Retina (tissue), 1 donor: Measurements from ENCODE around the gene STX18.
"Not testable (repeated sequence)": the region's sequence is repeated elsewhere in the genome, so short reads cannot be mapped to it uniquely, and the experiment has no call there.

Experiments used
- DNase-seq: peaks from one replicate; pipeline ENCODE4 v3.0.0-alpha.2; 2016

The STX18 gene

DNA sequence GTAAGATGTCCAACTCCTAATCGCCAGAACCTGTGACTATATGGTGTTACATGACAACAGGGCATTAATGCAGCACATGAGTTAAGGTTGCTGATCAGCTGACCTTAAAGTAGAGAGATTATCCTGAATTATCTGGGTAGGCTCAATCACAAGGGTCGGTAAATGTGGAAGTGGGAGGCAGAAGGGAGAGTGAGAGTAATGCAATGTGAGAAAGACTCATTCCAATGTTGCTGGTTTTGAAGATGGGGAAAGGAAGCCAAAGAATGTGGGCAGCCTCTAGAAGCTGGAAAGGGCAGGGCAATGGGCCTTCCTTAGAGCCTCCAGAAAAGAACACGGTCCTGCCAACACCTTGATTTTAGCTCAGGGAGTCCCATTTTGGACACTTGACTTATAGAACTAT, 67.4 kb downstream of the STX18 start:
- no peak for DNase-seq

DNA sequence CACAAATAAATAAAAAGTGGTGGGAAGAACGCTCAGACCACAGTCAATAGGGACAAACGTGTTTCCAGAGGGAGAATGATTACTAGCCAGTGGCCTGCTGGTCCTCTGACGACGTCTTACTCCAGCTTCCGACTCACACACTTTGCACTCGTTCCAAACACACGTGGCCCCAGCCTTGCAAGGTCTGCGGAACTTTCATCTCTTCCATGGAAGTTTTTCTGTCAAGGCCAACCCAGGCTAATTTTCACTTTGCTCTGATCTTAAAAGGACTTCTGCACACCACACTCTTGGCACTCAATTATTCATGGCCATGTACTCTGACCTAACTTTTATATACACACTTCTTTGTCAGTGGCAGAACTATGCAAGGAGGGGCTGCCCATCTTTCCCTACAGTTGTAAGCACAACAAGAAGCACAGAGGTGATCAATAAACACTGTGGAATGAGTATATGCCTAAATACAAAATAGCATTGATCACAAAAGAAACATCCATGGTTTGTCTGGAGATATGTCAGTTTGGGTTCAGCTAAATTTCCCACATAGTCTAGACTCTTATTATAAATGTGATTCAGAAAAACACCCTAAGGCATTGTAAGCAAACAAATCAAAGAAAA, 69.4 kb downstream of the STX18 start:
- no peak for DNase-seq

DNA sequence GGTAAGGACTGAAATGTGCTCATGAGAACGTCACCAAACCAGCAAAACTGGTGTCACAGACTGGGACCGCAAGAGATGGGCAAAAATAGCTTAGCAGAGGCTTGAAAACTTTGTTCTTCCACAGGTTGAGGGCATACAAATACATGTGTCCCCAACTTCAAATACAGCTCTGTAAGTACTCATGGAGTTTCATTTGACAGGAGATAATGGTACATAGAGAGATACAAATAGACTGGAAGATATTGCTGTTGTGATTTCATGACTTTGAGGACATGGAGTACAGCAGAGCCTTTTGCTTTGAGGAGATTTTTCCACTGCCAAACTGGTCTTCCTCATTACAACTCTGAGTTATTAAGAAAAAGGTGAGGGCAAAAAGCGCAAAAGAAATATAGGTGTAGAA, 70.7 kb downstream of the STX18 start:
- no peak for DNase-seq

DNA sequence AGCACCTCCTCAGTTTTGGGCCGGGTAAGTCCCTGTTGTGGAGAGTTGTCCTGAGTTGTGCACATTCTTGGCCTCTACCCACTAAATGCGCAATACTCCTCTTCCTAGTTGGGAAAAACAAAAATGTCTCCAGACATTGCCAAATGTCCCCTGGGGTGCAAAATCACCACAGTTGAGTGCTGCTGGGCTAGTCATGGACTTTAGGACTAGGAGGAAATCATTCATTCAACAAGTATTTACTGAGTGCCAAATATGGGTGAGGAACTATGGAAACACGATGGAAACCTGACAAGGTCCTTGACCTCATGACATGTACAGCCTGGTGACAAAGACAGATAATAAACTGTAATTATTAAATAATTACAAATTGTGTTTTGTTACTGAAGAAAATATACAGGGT, 71.6 kb downstream of the STX18 start:
- DNase-seq = no peak

DNA sequence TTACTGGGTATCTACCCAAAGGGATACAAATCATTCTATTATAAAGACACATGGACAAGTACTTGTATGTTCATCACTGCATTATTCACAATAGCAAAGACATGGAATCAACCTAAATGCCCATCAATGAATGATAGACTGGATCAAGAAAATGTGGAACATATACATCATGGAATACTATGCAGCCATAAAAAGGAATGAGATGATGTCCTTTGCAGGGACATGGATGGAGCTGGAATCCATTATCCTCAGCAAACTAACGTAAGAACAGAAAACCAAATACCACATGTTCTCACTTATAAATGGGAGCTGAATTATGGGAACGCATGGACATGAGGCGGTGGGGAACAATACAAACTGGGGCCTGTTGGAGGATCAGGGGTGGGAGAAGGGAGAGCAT, 76.6 kb downstream of the STX18 start:
- not testable (repeated sequence) for DNase-seq

DNA sequence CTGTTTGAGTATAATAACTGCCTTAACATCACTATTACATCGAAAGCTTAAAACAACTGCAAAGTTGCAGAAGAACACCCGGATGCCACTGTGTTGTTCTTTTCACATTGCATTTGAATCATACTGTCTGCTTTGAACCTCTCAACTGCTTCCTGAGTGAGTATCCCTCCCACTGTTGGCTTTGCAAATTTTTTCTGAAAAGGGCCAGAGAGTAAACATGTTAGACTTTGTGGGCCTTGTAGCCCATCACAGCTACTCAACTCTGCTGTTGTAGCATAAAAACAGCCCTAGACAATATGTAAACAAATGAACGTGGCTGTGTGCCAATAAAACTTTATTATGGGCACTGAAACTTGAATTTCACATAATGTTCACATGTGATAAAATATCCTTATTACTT, 78.9 kb downstream of the STX18 start:
- no peak for DNase-seq

DNA sequence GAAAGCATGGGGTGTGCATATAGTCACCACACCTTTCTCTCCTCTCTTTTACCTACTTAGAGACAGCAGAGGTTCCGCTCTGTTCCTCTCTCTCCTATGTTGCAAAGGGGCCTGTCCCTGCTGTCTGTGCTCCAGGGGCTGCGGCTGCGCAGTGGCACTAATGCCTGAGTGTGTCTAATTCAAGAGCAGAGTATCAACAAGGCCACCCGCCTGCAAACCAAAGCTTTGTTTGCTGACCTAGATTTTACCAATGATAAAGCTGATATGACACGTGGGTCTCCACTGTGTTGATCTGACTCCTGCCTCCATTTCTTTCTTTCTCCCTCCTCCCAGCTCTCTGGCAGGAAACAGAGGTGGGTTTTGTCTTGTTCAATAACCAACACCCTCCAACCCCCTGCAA, 80.0 kb downstream of the STX18 start:
- peak; percentile 84 for DNase-seq

DNA sequence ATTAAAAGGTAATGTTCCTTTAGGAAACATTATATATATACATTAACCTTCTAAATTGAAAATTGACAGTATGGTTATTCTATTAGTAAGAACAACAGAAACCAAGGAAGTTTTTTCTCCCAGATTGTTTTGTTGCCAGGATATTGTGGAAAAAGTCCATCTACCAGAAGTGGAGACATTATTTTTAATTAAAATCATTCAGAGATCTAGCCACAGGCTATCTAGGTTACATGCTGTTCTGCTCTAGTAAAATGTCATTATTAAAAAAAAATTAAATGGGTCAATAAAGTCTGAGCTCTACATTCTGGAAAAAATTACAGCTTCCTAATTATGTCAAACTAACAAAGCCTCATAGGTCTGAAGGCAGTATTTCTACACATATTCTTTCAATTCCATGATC, 80.7 kb downstream of the STX18 start:
- DNase-seq = no peak

DNA sequence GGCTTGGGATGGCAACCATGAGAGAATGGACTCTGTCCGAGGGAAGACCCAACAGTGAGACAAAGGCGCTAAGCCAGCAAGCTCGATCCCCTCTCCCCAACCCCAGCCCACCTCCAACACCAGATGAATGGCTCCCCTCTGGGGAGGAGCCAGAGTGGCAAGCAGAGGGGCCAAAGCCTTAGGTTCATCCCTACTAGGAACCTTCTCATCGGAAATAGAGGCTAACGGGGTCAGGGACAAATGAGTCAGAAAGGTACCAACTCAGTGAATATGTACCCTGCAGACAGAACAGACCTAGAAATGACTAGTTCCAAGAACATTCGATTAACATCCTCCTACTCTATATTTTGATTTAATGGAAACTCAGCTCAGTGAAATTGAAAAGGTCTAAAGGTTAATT, 81.1 kb downstream of the STX18 start:
- no peak for DNase-seq

DNA sequence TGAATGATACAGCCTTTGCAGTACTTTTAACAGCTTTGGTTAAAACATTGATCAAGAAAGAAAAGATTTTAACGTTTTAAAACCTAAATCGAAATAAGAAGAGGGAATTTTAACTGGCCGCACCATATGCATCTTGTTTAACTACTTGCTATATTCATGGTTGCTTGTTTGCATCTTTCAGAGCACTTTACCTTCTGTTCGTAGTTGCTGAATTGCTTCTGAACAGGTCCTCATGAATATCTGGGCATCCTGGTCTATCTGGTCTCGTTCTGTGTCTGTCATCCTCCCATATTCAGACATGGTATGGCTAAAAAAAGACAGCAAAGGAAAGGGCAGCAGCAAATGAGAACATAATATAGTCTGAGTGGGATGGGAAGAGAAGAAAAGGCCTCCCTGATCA, 82.7 kb downstream of the STX18 start:
- no peak for DNase-seq

DNA sequence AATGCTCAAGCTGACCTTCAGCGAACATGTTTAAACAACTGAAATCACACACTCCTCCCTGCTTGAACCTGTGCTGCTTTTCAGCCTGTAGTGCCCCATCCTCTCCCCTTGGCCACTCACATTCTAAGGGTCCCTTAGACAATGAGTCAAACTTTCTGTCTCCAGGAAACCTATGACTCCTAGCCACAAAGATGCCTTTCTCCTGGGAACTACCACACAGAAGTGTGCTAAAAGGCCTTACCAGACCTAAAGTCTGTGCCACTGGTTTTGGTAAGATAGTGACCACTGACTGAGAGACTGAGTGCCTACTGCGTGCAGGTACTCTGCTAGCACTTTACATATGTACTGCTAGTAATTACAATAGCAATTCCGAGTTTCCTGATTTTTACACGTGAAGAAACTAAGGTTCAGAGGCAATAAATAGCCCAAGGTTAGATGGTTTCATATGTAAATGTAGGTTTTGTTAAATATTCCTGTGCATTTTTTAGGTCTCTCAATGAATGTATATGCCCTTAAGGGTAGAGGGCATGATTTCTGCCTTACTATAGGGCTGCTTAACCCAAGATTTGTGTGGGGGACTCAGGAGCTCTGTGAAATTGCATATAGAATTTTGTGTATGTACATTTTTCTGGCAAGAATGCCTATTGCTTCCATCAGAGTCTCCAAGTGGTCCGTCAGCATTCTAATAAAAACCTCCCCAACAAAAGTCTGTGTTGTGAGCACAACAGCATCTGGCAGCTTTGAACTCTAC, 83.9 kb downstream of the STX18 start:
- DNase-seq = no peak

DNA sequence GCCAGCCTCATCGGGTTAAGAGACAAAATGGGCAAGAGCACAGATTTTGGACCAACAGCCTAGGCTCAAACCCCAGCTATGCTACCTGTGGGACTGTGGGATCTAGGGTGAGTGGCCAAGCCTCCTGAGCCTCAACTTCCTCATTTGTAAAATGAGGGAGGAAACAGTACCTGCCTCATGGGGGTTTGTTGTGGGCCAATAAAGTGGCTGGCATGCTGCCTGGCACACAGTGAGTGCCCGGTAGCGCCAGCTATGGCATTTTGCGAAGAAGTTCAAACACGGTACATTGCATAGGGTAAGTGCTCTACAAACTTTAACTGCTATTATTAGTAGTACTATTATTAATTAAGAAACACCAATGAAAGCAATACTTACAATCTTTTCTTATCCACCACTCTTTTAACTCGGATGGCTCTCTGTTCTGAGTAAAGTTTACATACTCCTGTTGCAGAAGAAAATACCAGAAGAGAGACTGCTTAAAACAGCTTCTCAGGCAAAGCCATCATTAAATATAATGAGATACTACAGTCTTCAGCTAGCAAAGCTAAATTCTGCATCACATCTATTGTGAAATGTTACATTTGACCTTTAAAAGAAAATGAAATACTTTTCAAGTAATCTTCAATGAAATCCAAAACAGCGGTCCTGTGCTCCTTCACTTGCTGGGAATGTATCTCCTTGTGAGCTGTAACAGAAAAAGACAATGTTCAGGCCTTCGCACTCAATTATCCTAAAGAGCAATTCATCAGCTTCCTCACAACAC, 84.9 kb downstream of the STX18 start:
- no peak for DNase-seq

DNA sequence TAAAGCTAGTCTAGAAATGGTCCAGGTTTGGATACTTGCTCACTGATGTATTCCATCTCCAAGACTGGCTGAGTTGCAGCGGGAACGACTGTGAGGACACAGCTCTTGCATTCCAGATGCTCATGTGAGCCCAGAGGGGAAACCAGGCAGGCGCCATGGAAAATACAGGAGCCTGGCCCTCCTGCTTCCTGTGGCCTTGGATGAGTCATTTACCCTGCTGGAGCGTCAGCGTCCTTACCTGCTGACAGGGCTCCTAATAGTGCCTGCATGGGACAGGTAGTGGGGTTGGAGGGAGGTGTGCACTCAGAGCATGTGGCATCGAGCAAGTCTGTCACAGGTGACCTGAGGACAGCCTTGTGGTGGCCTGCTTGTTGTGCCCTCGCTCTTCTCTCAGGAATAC, 85.5 kb downstream of the STX18 start:
- DNase-seq = no peak

DNA sequence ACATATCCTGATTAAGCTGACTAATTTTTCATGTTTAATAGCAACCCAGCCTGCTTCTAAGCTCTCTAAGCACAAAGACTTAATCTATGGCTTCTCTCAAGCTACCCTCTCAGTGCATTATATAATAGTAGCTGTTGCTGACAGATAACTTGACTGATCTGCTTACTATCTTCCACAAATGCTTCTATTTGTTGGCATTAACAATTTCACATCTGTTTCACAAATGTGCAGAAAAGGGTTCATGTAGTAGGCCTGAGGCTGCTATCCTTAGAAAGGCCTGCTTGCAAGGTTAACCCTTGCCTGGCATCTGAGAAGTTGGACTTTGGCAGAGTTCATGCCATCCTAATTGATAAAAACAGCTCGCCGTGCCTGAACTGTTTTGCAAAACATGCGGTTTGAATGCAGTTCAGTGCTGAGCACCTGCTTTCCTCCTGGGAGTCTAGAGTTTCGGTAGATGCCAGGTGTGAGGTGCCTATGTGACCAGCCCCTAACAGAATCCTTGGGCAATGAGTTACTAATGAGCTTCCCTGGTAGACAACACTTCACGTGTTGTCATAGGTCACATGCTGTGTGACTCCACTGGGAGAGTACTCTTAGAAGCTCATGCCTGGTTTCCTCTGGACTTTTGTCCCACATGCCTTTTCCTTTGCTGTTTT, 86.5 kb downstream of the STX18 start:
- no peak for DNase-seq

DNA sequence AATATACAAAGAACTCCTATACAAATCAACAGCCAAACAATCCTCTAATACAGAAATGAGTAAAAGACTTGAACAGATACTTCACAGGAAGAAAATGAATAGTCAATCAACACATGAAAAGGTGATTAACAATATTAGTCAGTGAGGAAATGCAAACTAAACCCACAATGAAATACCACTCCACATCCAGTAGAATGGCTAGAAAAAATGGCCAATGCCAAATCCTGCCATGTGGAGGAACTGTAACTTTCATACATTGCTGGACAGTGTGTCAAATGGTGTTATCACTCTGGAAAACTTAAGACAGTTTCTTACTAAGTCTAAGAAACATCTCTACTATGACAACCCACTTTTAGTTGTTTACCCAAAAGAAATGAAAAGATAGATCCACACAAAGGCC, 95.4 kb downstream of the STX18 start:
- DNase-seq = no peak

DNA sequence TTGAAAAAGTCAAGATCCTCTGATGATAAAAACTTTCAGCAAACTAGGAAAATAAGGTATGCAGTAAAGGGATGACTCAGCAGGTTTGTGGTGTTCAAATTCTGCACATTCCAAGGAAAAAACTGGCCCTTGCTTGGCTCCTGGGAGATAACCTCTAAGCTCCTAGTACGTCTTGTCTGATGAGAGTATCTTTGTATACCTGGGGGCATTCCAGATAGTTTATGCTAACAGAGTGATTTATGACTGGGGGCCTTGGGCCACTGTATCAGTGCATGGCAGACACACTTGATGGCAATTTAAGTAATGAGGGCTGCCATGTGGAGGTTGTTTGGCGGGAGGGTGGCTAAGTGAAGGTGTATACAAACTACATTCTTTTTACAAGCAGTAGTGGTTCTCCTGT, 98.0 kb downstream of the STX18 start:
- DNase-seq = no peak

DNA sequence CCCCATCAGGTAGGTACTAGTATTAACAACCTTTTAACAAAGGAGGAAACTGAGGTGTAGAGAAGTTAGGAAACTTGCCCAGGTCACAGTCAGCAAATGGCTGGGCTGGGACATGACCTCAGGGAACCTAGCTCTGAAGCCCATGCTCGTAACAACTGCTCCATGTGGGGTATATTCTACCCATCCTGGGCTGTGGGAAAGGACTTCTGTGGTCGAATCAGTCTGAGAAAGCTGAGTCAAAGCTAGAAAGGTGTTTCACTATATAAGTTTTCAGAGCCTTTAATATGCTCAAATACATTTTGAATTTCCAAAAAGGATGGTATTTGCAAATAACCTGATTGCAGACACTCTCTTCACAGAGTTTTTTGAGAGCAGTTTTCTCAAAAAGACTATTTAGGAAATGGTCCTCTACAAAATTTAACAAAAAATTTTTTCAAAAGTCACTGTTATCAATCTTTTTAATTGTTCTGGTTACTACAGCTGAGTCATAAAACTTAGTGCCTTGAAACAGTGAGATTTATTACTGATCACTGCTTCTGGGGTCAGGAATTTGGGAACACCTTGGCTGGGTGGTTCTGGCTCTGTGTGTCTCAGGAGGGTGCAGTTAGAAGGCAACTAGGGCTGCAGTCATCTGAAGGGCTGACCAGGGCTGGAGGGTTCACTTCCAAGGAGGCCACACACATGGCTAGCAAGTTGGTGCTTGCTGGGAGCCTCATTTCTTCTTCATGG, 101.4 kb downstream of the STX18 start:
- no peak for DNase-seq

DNA sequence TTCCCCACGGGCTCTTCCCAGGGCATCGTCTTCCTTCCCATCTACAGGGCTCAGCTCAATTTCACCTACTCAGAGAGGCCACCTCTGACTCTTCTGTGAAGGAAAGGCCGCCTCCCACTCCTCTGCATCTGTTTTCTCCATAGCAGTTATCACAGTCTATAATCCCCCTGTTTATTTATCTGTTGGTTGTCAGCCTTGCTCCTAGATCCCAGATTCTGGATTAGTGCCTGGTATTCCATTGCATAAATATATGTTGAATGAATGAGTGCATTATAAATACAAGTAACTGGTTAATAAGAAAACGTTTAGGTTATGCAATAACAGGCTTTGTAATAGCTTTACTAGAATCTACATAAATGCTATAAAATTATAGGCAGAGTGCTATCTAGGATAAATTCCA, 102.1 kb downstream of the STX18 start:
- no peak for DNase-seq

DNA sequence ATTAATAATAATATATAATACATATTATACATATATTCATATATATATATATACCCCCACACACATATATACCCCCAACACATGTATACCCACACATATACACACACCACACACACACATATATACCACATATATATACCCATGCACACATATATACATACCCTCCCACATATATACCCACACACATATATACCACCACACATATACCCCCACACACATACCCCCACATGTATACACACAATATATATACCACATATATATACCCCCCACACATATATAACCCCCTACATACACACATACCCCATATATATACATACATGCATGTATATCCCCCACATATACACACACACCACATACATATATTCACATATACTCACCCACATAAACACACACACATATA, 103.0 kb downstream of the STX18 start:
- no peak for DNase-seq

DNA sequence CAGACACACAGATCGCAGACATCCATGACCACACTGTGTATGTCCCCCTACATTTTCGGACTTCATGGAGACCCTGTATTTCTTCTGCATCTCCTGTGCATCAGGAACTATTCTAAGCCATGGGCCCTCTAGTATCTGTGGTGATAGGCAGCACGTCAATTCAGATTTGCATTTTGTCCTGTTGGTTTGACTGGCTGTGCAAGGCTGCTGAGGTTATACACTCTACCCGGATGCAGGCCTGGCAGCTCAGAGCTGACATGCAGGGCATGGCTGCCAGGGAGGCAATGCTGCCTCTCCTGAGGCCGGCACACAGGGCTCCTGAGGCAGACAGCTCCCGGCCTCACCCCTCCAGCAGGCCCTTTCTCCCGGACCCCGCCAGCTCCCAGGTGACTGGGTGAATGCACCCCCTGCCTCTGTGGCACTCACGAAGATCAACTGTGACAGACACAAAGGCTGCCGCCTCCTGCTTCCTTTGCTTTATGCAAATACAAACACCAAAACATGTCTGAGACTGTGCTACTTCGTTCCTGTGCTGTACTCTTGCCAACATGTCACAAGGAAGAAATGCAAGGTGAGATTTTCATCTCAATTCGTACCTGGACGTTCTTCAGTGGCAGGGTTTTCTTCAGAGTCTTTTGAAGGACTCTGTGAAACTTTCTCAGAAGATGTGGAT, 103.9 kb downstream of the STX18 start:
- no peak for DNase-seq

DNA sequence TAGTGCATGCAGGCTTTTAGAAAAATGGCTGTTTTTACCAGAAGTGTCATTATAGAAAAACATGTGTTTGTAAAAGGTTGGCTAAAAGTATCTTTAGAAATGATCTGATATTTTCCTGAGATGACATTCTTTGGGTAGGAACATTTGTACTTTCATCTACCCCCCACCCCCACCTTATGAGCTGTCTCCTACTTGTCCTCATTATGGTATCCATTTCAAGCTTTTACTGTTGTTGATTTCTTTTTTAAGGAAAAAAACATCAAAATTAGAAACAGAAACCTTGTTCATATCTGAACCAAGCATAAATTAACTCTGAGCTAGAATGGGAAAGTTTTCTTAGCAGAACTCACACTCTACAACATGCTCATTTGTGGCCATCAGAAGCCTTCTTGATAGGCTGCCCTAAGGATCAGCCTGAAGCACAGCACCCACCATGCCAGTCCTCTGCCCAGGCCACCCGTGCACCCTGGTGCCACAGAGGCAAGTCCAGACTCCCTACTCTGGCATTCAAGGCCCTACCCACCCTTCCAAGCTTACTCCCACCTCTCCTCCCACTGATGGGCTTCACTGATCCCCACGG, 105.5 kb downstream of the STX18 start:
- no peak for DNase-seq

DNA sequence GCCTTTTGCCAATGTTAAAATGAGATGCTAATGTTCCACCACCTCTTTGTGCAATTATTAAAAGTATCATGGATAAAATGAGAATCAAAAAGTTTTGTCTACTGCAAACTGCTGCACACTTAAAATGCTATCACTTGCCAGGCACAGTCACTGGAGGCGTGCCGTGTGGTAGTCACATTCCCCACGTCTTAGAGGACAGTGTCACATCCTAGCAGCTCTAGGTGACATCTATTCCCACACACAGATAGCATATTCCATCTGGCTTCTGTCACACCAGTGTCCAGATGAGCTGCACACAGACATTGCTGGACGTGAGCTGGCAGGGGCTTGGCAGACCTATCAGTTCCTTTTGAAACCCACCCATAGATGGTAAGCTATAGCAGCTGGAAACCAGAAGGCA, 107.9 kb downstream of the STX18 start:
- no peak for DNase-seq
